A549 (cell line): ENCODE results near the gene DGCR2. TPM values are rescaled to one million over a fixed set of nuclear protein-coding genes. Genes with fewer than 3 reads are reported as not detected.

Experiments
- ATAC-seq, 2 experiments: fragments of 200-7000 bp in 1 of 2; fragments of >200 bp in 1 of 2; cut with Nextera tagmentation in 1 of 2; cut with Tn5 transposase in 1 of 2; 3 replicates each; pipeline versions ENCODE4 v1.8.0 to v1.9.1; 2018 to 2020; ENCODE audit warnings: mild to moderate bottlenecking in 1 of 2, moderate library complexity in 1 of 2
- CTCF ChIA-PET: fragments of 300-600 bp; sonication (Branson Sonifier 250); formaldehyde crosslinking; extraction: SDS; loops from one replicate; lab custom pipeline; 2021; ENCODE audit warnings: antibody characterized with exemption, inconsistent platforms; lab: Yijun Ruan, JAX
- POLR2A ChIA-PET: fragments of 350-600 bp; formaldehyde crosslinking; extraction: SDS; loops from one replicate; lab custom pipeline; 2021; ENCODE audit warnings: antibody characterized with exemption, inconsistent platforms; lab: Yijun Ruan, JAX
- DNase-seq, 2 experiments: peaks; one replicate each; pipeline versions ENCODE4 v3.0.0 to v3.0.0-alpha.2; 2011 to 2016; ENCODE audit warnings: low read depth in 1 of 2, low spot score in 1 of 2
- FAIRE-seq: peaks from 2 replicates; lab custom pipeline; 2011; peaks lifted over from hg19 to GRCh38; lab: Jason Lieb, UNC
- H3K27ac ChIP-seq, 2 experiments: fragments of >200 bp; sonication (Bioruptor Twin); formaldehyde crosslinking; 3 replicates each; pipeline ENCODE4 v1.5.1; 2016 to 2017
- H3K4me1 ChIP-seq: fragments of >200 bp; sonication (Bioruptor Twin); formaldehyde crosslinking; 3 replicates; pipeline ENCODE4 v1.6.1; 2016
- H3K4me2 ChIP-seq: fragments of >200 bp; sonication (Bioruptor Twin); formaldehyde crosslinking; 3 replicates; pipeline ENCODE4 v1.6.1; 2016
- H3K4me3 ChIP-seq: fragments of >200 bp; sonication (Bioruptor Twin); formaldehyde crosslinking; 3 replicates; pipeline ENCODE4 v1.5.1; 2016
- H3K9me3 ChIP-seq: fragments of >200 bp; sonication (Bioruptor Twin); formaldehyde crosslinking; 3 replicates; pipeline ENCODE4 v1.6.1; 2016
- BCL3 ChIP-seq: fragments of >200 bp; sonication (Bioruptor Twin); formaldehyde crosslinking; IDR thresholded peaks from 3 replicates; pipeline ENCODE4 v1.6.1; 2016
- CBX2 ChIP-seq: fragments of 200-600 bp; sonication (generic); IDR thresholded peaks from 2 replicates; pipeline ENCODE4 v1.6.1; 2016; ENCODE audit warnings: low read depth, mild to moderate bottlenecking, borderline replicate concordance
- CBX8 ChIP-seq: fragments of 200-600 bp; sonication (generic); IDR thresholded peaks from 2 replicates; pipeline ENCODE4 v1.6.1; 2016
- CEBPB ChIP-seq, 2 experiments: fragments of >200 bp in 1 of 2; sonication (Bioruptor Twin) in 1 of 2; formaldehyde crosslinking in 1 of 2; IDR thresholded peaks; 2 replicates each; pipeline ENCODE4 v1.6.1; 2012 to 2016
- E2F6 ChIP-seq: IDR thresholded peaks from 2 replicates; pipeline ENCODE4 v1.6.1; 2012; ENCODE audit warnings: low read depth, borderline replicate concordance
- ELK1 ChIP-seq: fragments of 150-350 bp; IDR thresholded peaks from 2 replicates; pipeline ENCODE4 v1.6.1; 2014; ENCODE audit warnings: low read depth, mild to moderate bottlenecking, low read length
- HDAC2 ChIP-seq: fragments of 200-600 bp; sonication (generic); IDR thresholded peaks from 2 replicates; pipeline ENCODE4 v1.6.1; 2016
- HES2 ChIP-seq: fragments of >200 bp; sonication (Bioruptor Twin); formaldehyde crosslinking; IDR thresholded peaks from 2 replicates; pipeline ENCODE4 v1.6.1; 2016
- HOXB5 ChIP-seq: fragments of 250-450 bp; sonication (Bioruptor Pico); IDR thresholded peaks from 2 replicates; pipeline ENCODE4 v1.5.0; 2020; ENCODE audit warnings: mild to moderate bottlenecking, moderate library complexity
- MYC ChIP-seq: IDR thresholded peaks from 2 replicates; pipeline ENCODE4 v1.6.1; 2012; ENCODE audit warnings: mild to moderate bottlenecking, inconsistent platforms, low read length, improper control_type of control experiment, borderline replicate concordance
- PHF8 ChIP-seq: fragments of 200-600 bp; sonication (generic); IDR thresholded peaks from 2 replicates; pipeline ENCODE4 v1.6.1; 2016; ENCODE audit warnings: low read depth, mild to moderate bottlenecking, antibody characterized with exemption, moderate library complexity, borderline replicate concordance
- POLR2A ChIP-seq: IDR thresholded peaks from 2 replicates; pipeline ENCODE4 v1.6.1; 2012; ENCODE audit warnings: mild to moderate bottlenecking, low read length
- REST ChIP-seq: fragments of 200-600 bp; sonication (generic); IDR thresholded peaks from 2 replicates; pipeline ENCODE4 v1.6.1; 2016; ENCODE audit warnings: antibody characterized with exemption, mild to moderate bottlenecking, moderate library complexity
- SMC3 ChIP-seq: fragments of >200 bp; sonication (Bioruptor Twin); formaldehyde crosslinking; IDR thresholded peaks from 3 replicates; pipeline ENCODE4 v1.6.1; 2018; ENCODE audit warnings: inconsistent platforms
- SREBF2 ChIP-seq: fragments of 450-650 bp; IDR thresholded peaks from 2 replicates; pipeline ENCODE4 v1.6.1; 2014; ENCODE audit warnings: mild to moderate bottlenecking, moderate library complexity
- ZNF302 ChIP-seq: fragments of 250-450 bp; sonication (Bioruptor Pico); IDR thresholded peaks from 2 replicates; pipeline ENCODE4 v1.9.0; 2021; ENCODE audit warnings: inconsistent platforms, mild to moderate bottlenecking, moderate library complexity
- WGBS: methylation state at CpG from one replicate; pipeline ENCODE4 v1.1.6; 2017; ENCODE audit errors: missing lambda C conversion rate; 5-methylcytosine and 5-hydroxymethylcytosine counted together
- polyA plus RNA-seq, 4 experiments: library from polyadenylated mRNA; depleted of rRNA in 3 of 4; stranded (reverse); fragments of >200 nt; fragmentation: RNase III in 1 of 4; extraction: RNeasy Plus Mini Kit Qiagen cat#74134 plus additional on column Dnase treatment in 1 of 4; gene quantifications; 2 replicates in 3 of 4; 3 replicates in 1 of 4; pipeline ENCODE4 v1.2.3, GENCODE V29; 2011 to 2017
- TF ChIP-seq, protein P1 (sequence below): fragments of 250-450 bp; sonication (Bioruptor Pico); IDR thresholded peaks from 2 replicates; pipeline ENCODE4 v1.5.0; 2020; ENCODE audit warnings: low read depth, mild to moderate bottlenecking, moderate library complexity

Gene DGCR2
- polyA plus RNA-seq, 2 of the 4 experiments (the other 2 are of a cell fraction) = 10.6 to 17.9 TPM

- H3K27ac ChIP-seq = no peak overlapping the region
- no peak overlapping the region for H3K4me3 ChIP-seq
- no peak for FAIRE-seq
- POLR2A ChIA-PET = interaction anchor here (0.6 kb wide), 1 partner anchor 523 kb away, joined by 3 read pairs; no protein-coding TSS in a partner anchor
- no peaks in the 10 kb centered on the region for H3K4me1 ChIP-seq
- CTCF ChIA-PET = no interaction called here
- no peak for ATAC-seq
- WGBS = 88% methylated on average over 1 of the region's 1 CpG
- H3K4me2 ChIP-seq = no peak overlapping the region
- TF ChIP-seq ELK1 (no peak), MYC (no peak), REST (no peak), CBX8 (no peak), POLR2A (no peak), HOXB5 (CRISPR knock-in tag) (no peak), PHF8 (no peak), BCL3 (no peak)
- DNase-seq = no peak
- no peaks in the 10 kb centered on the region for H3K9me3 ChIP-seq
Observed at GRCh38 chr22:19096555-19096954, 25.7 kb downstream of the DGCR2 start.

GRCh38 chr22:19094393-19094997 lies 27.7 kb downstream of the DGCR2 start:
- ATAC-seq (no peak), DNase-seq (no peak), FAIRE-seq (no peak)
- H3K4me2 ChIP-seq = no peak overlapping the region
- WGBS = 90% methylated on average over 4 of the region's 4 CpGs
- ChIA-PET CTCF (interaction anchor here (0.9 kb wide), 1 partner anchor 12 kb away, joined by 3 read pairs; no protein-coding TSS in a partner anchor), POLR2A (no interaction called here)
- TF ChIP-seq HES2 (no peak), SREBF2 (no peak), SMC3 (no peak)
- TF ChIP-seq, protein P1, sequence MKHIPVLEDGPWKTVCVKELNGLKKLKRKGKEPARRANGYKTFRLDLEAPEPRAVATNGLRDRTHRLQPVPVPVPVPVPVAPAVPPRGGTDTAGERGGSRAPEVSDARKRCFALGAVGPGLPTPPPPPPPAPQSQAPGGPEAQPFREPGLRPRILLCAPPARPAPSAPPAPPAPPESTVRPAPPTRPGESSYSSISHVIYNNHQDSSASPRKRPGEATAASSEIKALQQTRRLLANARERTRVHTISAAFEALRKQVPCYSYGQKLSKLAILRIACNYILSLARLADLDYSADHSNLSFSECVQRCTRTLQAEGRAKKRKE (CRISPR knock-in tag) = no peak
- H3K4me1 ChIP-seq = no peaks in the 10 kb centered on the region
- no peak overlapping the region for H3K27ac ChIP-seq
- no peaks in the 10 kb centered on the region for H3K9me3 ChIP-seq
- H3K4me3 ChIP-seq = no peak overlapping the region

DNA sequence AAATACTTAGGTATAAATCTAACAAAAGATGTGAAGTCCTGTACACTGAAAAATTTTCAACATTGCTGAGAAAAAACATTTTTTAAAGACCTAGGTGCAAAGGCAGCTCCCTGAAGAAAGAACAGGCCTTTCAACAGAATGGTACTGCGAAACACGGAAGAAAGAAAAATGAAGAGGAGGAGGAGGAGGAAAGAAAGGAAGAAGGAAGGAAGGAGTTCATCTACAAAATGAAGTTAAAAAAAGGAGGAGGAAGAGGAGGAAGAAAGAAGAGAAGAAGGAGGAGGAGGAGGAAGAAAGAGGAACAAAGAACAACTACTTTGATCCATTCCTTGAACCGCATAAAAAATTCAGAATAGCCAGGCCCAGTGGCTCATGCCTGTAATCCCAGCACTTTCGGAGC lies 29.5 kb downstream of the DGCR2 start:
- H3K4me3 ChIP-seq = no peak overlapping the region
- POLR2A ChIA-PET = no interaction called here
- H3K27ac ChIP-seq = no peak overlapping the region
- DNase-seq (no peak), FAIRE-seq (no peak), ATAC-seq (no peak)
- WGBS = 94% methylated on average over 4 of the region's 4 CpGs
- H3K4me1 ChIP-seq = no peaks in the 10 kb centered on the region
- H3K9me3 ChIP-seq = no peaks in the 10 kb centered on the region
- no peak overlapping the region for H3K4me2 ChIP-seq
- TF ChIP-seq CEBPB (IDR thresholded peaks at IDR 0.05) (no peak), PHF8 (no peak), CBX2 (no peak), E2F6 (no peak), SREBF2 (no peak), ZNF302 (no peak), HDAC2 (no peak)
- CTCF ChIA-PET = interaction anchor here (0.7 kb wide), 1 partner anchor 308 kb away, joined by 3 read pairs; no protein-coding TSS in a partner anchor
